Measurements from ENCODE around the gene GOLGA8F.
"Not testable (repeated sequence)": the region's sequence is repeated elsewhere in the genome, so short reads cannot be mapped to it uniquely, and the experiment has no call there.

DNA sequence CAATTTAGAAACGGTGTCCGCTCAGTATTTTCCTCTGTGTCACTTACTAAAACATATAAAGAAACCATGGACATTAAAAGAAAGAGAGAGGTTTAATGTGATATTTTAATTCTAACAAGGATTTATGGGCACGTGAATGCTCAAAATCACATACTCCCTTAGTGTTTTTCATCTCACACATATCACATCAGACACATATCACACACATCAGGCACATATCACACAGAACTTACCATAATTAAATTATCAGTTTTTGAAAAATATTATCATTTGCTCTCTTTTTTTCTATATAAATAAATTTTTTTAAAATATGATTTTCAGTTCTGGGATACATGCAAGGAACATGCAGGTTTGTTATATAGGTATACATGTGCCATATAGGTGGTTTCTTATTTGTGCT, 42.0 kb downstream of the GOLGA8F start:
- TF ChIP-seq, protein P1, sequence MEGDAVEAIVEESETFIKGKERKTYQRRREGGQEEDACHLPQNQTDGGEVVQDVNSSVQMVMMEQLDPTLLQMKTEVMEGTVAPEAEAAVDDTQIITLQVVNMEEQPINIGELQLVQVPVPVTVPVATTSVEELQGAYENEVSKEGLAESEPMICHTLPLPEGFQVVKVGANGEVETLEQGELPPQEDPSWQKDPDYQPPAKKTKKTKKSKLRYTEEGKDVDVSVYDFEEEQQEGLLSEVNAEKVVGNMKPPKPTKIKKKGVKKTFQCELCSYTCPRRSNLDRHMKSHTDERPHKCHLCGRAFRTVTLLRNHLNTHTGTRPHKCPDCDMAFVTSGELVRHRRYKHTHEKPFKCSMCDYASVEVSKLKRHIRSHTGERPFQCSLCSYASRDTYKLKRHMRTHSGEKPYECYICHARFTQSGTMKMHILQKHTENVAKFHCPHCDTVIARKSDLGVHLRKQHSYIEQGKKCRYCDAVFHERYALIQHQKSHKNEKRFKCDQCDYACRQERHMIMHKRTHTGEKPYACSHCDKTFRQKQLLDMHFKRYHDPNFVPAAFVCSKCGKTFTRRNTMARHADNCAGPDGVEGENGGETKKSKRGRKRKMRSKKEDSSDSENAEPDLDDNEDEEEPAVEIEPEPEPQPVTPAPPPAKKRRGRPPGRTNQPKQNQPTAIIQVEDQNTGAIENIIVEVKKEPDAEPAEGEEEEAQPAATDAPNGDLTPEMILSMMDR (IDR thresholded peaks at IDR 0.05; ENCODE audit: poor library complexity) = not testable (repeated sequence)
- not testable (repeated sequence) for TF ChIP-seq EZH2 (IDR thresholded peaks at IDR 0.05; ENCODE audit: borderline replicate concordance); EZH2phosphoT487 (IDR thresholded peaks at IDR 0.05; ENCODE audit: low read depth, severe bottlenecking, unreplicated experiment)
